GM04504 (cell line): Measurements from ENCODE around the gene AFDN.

ENCODE experiments used
- DNase-seq: peaks from one replicate; pipeline ENCODE4 v3.0.0-alpha.2; 2012; ENCODE audit warnings: low read depth

AFDN gene

GRCh38 chr6:167877994-167878779 lies 51.5 kb downstream of the AFDN start:
- DNase-seq = no peak

- no peak for DNase-seq
Measured at GRCh38 chr6:167879612-167880011, 52.9 kb downstream of the AFDN start.

- no peak for DNase-seq
Measured at GRCh38 chr6:167881327-167881726, 54.6 kb downstream of the AFDN start.

- no peak for DNase-seq
Measured at GRCh38 chr6:167882244-167882643, 55.5 kb downstream of the AFDN start.

GRCh38 chr6:167888098-167888497 lies 61.4 kb downstream of the AFDN start:
- DNase-seq = no peak

GRCh38 chr6:167892835-167893815 lies 66.4 kb downstream of the AFDN start:
- DNase-seq = no peak

- DNase-seq = no peak
Measured at GRCh38 chr6:167894965-167895364, 68.3 kb downstream of the AFDN start.

GRCh38 chr6:167896648-167897047 lies 69.9 kb downstream of the AFDN start:
- DNase-seq = no peak

- DNase-seq = peak; percentile 7
Measured at GRCh38 chr6:167898673-167899311, 72.1 kb downstream of the AFDN start.

- DNase-seq = no peak
Measured at GRCh38 chr6:167904791-167905190, 78.1 kb downstream of the AFDN start.

GRCh38 chr6:167906899-167907298 lies 80.2 kb downstream of the AFDN start:
- DNase-seq = no peak

GRCh38 chr6:167907837-167908681 lies 81.3 kb downstream of the AFDN start:
- DNase-seq = no peak

GRCh38 chr6:167910007-167910406 lies 83.3 kb downstream of the AFDN start:
- no peak for DNase-seq

- no peak for DNase-seq
Measured at GRCh38 chr6:167910652-167911051, 83.9 kb downstream of the AFDN start.

- no peak for DNase-seq
Measured at GRCh38 chr6:167912494-167912893, 85.8 kb downstream of the AFDN start.

GRCh38 chr6:167913699-167914098 lies 87.0 kb downstream of the AFDN start:
- DNase-seq = no peak

GRCh38 chr6:167915139-167915538 lies 88.4 kb downstream of the AFDN start:
- no peak for DNase-seq

GRCh38 chr6:167917551-167918154 lies 90.9 kb downstream of the AFDN start:
- DNase-seq = no peak

GRCh38 chr6:167918548-167919278 lies 92.0 kb downstream of the AFDN start:
- no peak for DNase-seq

- DNase-seq = no peak
Measured at GRCh38 chr6:167919349-167919748, 92.6 kb downstream of the AFDN start.
